Stimulated activated naive CD8-positive, alpha-beta T cell treated with anti-CD3 and anti-CD28 coated beads, Interleukin-15, Interleukin-2, amounts not matched to agents 100 U/mL and 50 U/mL, for 24 hours (primary cell): ENCODE results near the gene COL6A1.

Experiments
- ATAC-seq: fragments of 150-1000 bp; cut with Tn5 transposase; one replicate; pipeline ENCODE4 v1.10.0; 2021
- DNase-seq: peaks from one replicate; pipeline ENCODE4 v3.0.0; 2021

COL6A1 gene

DNA sequence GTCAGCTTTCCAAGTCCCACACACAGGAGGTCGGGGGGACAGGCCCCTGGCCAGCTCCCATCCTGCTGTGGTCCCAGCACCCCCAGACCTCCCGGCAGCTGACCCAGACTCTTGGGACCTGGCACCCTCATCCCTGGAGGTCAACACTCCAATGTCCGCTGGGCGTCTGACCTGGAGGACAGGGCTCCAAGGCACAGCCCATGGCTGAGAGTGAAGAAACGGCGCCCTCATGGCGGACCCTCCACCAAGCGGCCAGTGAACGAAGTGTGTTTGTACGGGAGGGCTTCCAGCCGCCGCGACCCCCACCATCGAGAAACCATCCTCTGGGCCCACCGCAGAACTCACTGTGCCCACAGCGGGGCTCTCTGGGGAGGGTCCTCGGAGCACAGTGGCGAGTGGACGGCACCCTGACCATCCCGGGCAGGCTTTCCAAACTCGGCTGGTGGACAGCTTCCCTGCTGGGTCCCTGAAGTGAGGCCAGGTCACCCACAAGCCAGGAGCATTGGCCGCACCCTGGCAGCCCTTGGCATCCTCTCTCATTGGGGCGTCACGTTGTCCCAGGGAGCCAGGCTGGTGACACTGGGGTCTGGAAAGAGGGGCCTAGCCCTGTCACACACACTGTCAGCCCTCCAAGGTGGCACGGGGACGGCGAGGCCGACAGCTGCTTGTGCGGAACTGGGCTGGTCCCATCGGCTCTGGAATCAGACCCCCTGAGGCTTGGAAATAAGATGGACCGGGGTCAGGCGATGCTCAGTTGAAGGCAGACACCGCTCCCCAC lies 68.5 kb downstream of the COL6A1 start:
- ATAC-seq = no peak
- no peak for DNase-seq

DNA sequence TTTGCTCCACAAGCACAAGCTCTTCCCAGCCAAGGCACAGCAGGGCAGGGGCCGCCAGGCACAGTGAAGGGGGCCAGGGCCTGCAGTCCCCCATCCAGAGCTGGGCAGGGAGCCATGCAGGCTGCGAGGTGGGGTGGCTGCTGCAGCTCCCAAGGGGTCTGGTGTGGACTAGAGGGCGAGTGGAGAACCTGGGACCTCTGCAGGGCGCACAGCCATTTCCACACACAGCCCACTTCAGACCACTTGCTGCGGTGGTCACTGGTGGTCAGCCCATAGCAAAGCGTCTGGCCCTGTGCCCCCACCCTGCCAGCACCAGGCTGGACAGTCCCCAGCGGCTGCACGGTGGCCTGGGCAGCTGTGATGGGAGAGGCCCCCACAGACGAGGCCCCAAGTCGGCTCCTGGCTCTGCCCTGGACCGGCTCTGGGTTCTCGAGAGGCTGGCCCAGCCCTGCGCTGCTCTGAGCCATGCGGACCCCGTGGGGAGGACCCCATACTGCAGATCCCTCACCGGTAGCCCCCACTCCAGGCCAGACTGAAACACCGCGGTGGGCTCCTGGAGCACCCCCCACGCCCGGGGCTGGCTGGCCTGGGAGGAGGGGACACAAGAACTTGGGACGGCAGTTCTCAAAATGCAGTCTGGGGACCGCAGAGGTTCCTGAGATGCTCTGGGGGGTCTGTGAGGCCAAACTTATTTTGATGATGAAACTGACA lies 69.3 kb downstream of the COL6A1 start:
- ATAC-seq = no peak
- DNase-seq = no peak

DNA sequence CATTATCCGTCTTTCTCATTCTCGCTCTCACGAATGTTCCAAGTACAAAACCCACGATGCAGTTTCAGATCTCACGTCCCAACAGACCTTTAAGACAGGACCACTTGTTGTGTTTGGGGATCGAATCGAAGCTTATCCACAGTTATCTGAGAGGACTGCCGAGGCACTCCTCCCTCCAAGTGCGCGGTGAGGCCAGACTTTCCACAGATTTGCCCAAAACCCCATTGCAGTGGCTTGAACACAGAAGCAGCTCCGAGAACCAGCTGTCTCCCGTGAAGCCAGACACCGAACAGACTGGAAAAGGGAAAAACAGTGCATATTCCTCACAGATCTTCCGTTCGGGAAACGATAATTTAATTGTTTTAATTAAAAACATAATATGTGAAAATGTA lies 69.8 kb downstream of the COL6A1 start:
- ATAC-seq (no peak), DNase-seq (no peak)

DNA sequence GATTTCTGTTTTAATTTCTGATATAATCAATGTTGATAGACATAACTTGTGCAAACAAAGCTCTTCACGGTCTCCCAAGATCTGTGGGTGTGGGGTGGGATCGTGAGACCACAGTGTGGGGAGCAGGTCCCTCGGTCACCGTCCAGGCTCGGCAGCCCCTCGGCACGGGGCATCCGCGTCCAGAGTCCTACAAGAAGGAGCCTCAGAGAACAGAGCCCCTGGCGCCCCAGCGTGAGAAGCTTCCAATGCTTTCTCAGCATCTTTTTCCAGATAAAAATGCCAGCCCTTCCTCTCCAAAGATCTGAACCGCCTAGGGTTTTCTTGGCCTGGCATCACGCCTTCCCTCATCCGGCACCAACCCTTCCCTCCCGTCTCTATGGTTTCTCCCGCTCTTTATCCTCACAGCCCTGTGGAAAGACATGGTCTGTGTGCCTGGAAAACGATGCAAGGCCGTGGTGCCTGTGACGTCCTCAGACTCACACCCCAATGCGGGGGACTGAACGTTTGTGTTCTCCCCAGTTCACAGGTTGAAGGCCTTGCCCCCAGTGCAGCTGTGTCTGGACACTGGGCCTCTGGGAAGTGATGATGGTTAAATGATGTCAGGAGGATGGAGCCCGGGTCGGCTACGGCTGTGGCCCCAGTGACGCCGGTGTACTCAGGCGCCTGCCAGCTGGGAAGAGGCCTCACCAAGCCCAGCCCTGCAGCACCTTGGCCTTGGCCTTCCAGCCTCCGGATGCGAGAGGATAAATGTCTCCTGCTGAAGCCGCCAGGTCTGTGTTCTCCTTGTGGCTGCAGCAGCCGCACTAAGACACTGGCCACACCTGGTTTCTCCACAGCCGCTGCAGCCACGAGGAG lies 70.5 kb downstream of the COL6A1 start:
- DNase-seq (no peak), ATAC-seq (no peak)

DNA sequence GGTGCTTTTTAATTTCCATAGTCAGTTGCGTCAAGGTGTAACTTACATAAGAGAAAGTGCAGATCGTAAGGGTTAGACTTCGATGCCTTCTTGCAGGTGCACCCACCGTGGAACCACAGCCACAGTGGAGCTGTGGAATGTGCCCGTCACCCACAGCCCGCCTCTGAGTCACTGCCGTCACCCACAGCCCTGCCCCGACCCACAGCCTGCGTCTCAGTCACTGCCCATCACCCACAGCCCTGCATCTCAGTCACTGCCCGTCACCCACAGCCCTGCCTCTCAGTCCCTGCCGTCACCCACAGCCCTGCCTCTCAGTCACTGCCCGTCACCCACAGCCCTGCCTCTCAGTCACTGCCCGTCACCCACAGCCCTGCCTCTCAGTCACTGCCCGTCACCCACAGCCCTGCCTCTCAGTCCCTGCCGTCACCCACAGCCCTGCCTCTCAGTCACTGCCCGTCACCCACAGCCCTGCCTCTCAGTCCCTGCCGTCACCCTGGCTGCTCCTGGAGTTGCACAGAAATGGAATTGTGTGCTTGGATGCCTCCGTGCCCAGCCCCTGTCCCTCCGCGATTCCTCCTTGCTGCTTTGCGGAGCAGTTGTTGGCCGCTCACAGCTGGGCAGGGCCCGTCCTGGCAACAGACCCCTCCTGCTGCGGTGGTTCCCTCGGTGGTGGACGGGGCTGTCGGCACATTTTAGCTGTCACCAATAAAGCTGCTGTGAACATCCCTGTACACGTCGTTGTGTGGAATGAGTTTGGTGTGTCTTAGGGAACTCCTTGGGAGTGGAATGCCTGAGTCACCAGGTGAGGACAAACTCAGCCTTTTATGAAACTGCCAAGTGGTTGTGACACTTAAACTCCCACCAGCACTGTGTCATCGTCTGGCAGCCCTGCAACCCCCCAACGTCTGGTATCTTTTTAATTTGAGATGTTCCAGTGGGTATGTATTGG lies 71.4 kb downstream of the COL6A1 start:
- ATAC-seq (peak; percentile 84), DNase-seq (peak; percentile 75)

DNA sequence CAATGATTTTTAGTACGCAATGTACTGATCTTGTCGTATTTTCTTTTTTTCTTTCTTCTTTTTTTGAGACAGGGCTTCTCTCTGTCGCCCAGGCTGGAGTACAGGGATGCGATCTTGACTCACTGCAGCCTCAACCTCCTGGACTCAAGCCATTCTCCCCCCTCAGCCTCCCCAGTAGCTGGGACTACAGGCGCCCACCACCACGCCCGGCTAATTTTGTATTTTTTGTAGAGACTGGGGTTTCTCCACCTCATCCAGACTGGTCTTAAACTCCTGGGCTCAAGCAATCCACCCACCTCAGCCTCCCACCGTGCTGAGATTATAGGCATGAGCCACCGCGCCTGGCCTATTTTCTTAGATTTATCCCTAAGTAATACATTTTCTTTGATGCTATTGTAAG lies 72.5 kb downstream of the COL6A1 start:
- DNase-seq (no peak), ATAC-seq (no peak)

DNA sequence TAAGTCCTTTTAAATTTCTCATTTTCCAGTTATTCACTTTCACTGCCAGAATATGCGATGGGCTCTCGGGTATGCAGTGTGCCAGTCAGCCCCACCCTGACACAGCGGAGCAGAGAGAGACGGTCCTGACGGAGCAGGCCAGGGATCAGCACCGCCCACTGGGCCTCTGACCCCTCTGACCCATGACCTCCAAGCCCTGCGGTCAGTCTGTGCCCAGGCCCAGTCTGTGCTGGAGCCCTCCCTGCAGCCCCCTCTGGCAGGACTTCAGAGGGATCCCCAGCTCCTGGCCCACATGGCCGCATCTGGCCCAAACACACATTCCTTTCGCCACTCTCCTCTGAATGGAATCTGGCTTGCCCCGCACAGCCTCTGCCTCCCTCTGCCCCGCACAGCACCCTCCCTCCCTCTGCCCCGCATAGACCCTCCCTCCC lies 72.9 kb downstream of the COL6A1 start:
- DNase-seq (no peak), ATAC-seq (no peak)
